Kidney (tissue), 14 donors: ENCODE data around the gene ERCC4. TPM values are rescaled to one million over a fixed set of nuclear protein-coding genes. Genes with fewer than 3 reads are reported as not detected.

Source experiments
- DNase-seq, 5 donors: peaks; one replicate each; pipeline ENCODE4 v3.0.0-alpha.2; 2013 to 2020
- FAIRE-seq: peaks from 2 replicates; lab custom pipeline; 2012; peaks lifted over from hg19 to GRCh38; lab: Jason Lieb, UNC
- H3K27ac ChIP-seq, 2 donors: one replicate each; pipeline ENCODE4 v1.7.0; 2013; ENCODE audit warnings: low read depth in 2 of 2, low read length in 2 of 2, inconsistent platforms in 1 of 2
- H3K27me3 ChIP-seq: one replicate; pipeline ENCODE4 v1.7.1; 2013; ENCODE audit warnings: low read length, inconsistent platforms; ENCODE audit not compliant: control insufficient read depth, insufficient read depth
- H3K36me3 ChIP-seq, 3 donors: one replicate each; pipeline versions ENCODE4 v1.7.0 to v1.7.1; 2013; ENCODE audit warnings: low read length in 3 of 3, control low read depth in 1 of 3, inconsistent platforms in 1 of 3; ENCODE audit not compliant: insufficient read depth in 3 of 3, control insufficient read depth in 2 of 3
- H3K4me1 ChIP-seq, 3 donors: one replicate each; pipeline versions ENCODE4 v1.7.0 to v1.7.1; 2013; ENCODE audit warnings: low read length in 3 of 3, inconsistent platforms in 1 of 3, low read depth in 1 of 3; ENCODE audit not compliant: control insufficient read depth in 2 of 3, insufficient read depth in 2 of 3
- H3K4me3 ChIP-seq, 3 donors: one replicate each; pipeline versions ENCODE4 v1.7.0 to v1.8.1; 2013; ENCODE audit warnings: low read length in 3 of 3, control low read depth in 1 of 3, inconsistent platforms in 1 of 3
- H3K9ac ChIP-seq, 3 donors: one replicate each; pipeline versions ENCODE4 v1.7.0 to v1.7.1; 2013; ENCODE audit warnings: low read length in 3 of 3, control low read depth in 1 of 3, inconsistent platforms in 1 of 3
- H3K9me3 ChIP-seq, 3 donors: one replicate each; pipeline versions ENCODE4 v1.7.0 to v1.7.1; 2013; ENCODE audit warnings: low read length in 3 of 3, control low read depth in 1 of 3, inconsistent platforms in 1 of 3; ENCODE audit not compliant: control insufficient read depth in 2 of 3, insufficient read depth in 1 of 3
- intact Hi-C: fragments of 100-400 bp; cut with DNase I; formaldehyde crosslinking; loops from one replicate; pipeline ENCODE4 v1.11.1; 2022
- polyA plus RNA-seq: library from polyadenylated mRNA; stranded (reverse); fragments of 350-450 nt; fragmentation: Illumina TruSeq; extraction: RNeasy Lipid Tissue Mini Kit (QIAGEN cat#74804); gene quantifications from one replicate; pipeline ENCODE4 v1.2.3, GENCODE V29; 2014; ENCODE audit warnings: low read depth, low replicate concordance; ENCODE audit not compliant: insufficient read depth
- total RNA-seq: library from RNA; stranded (reverse); fragmentation: NEBNext Ultra II Directional; extraction: Animal tissue kit (Norgen Biotek cat#: 25700); gene quantifications from one replicate; pipeline ENCODE4 v1.2.1, GENCODE V29; 2021
- TF ChIP-seq, protein P1 (sequence below): IDR thresholded peaks from 3 replicates; pipeline ENCODE4 v1.5.1; 2012; ENCODE audit warnings: mild to moderate bottlenecking, moderate library complexity, borderline replicate concordance; ENCODE audit not compliant: insufficient read depth; ENCODE audit errors: extremely low read depth
- donor health status: control.
- donor health status: control.
- donor health status: control.
- donor health status: control.
- donor health status: control.
- donor health status: DM: yes; HTN: yes; CAD: no.
- donor health status: Normal renal cell carcinoma (clear cell type).

ERCC4 gene
- total and polyA plus RNA-seq, 2 donors from 2014 or later: 2.0 to 10.5 TPM

DNA sequence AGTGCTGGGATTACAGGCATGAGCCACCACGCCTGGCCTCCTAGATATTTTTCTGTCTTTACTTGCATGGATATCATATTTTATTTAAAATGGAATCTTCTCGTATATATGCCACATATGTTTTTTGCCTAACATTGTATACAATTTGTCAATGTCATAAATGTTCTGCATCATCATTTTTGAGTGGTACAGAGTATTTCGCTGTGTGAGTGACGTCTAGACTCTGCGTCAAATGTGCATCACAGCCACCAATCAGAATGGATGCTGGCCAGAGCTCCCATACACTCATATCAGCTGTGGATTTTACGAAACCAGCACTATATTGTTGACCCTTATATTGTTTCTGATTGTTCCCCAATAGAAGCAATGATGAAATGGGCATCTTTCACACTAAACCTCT is 57.2 kb downstream of the ERCC4 start:
- TF ChIP-seq, protein P1, sequence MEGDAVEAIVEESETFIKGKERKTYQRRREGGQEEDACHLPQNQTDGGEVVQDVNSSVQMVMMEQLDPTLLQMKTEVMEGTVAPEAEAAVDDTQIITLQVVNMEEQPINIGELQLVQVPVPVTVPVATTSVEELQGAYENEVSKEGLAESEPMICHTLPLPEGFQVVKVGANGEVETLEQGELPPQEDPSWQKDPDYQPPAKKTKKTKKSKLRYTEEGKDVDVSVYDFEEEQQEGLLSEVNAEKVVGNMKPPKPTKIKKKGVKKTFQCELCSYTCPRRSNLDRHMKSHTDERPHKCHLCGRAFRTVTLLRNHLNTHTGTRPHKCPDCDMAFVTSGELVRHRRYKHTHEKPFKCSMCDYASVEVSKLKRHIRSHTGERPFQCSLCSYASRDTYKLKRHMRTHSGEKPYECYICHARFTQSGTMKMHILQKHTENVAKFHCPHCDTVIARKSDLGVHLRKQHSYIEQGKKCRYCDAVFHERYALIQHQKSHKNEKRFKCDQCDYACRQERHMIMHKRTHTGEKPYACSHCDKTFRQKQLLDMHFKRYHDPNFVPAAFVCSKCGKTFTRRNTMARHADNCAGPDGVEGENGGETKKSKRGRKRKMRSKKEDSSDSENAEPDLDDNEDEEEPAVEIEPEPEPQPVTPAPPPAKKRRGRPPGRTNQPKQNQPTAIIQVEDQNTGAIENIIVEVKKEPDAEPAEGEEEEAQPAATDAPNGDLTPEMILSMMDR: no peak
- FAIRE-seq (no peak), DNase-seq (no peak)
- no peaks in the 10 kb centered on the region for H3K36me3 ChIP-seq
- no peak overlapping the region for H3K27ac ChIP-seq
- no peaks in the 10 kb centered on the region for H3K9me3 ChIP-seq
- no peak overlapping the region for H3K9ac ChIP-seq
- H3K4me1 ChIP-seq: no peaks in the 10 kb centered on the region
- H3K27me3 ChIP-seq: no peaks in the 10 kb centered on the region
- H3K4me3 ChIP-seq: no peak overlapping the region
- intact Hi-C loops: no loop called here

DNA sequence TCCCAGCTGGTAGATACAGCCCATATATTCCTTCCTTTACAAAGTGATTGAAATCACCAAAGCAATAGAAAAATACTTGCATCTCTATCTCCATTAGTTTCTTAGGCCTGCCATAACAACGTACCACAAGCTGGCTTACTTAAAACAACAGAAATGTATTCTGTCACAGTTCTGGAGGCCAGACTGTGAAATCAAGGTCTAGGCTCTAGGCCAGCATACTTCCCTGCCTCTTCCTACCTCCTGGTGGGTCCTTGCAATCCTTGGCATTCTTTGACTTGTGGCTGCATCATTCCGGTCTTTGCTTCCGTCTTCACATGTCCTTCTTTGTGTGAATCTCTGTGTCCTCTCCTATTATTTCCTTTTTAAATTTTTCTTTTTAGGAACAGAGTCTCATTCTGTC is 62.5 kb downstream of the ERCC4 start:
- no peaks in the 10 kb centered on the region for H3K27me3 ChIP-seq
- no peak overlapping the region for H3K9ac ChIP-seq
- H3K27ac ChIP-seq: no peak overlapping the region
- TF ChIP-seq, protein P1: no peak
- no peaks in the 10 kb centered on the region for H3K36me3 ChIP-seq
- H3K4me1 ChIP-seq: no peaks in the 10 kb centered on the region
- no peak overlapping the region for H3K4me3 ChIP-seq
- no peak for DNase-seq
- H3K9me3 ChIP-seq: no peaks in the 10 kb centered on the region
- intact Hi-C loops: no loop called here
- no peak for FAIRE-seq

DNA sequence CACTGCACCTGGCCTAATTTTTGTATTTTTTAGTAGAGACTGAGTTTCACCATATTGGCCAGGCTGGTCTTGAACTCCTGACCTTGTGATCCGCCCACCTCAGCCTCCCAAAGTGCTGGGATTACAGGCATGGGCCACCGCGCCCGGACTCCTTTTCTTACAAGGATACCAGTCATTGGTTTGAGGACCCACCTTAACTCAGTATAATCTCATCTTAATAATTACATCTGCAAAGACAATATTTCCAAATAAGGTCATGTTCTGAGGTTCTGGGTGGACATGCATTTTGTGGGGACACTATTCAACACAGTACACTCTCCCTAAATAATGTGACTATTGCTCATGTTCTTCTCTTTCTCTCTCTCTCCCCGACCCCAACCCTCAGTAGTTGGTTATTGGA is 63.7 kb downstream of the ERCC4 start:
- no peak overlapping the region for H3K4me3 ChIP-seq
- H3K4me1 ChIP-seq: no peaks in the 10 kb centered on the region
- no peak for FAIRE-seq
- no peaks in the 10 kb centered on the region for H3K27me3 ChIP-seq
- H3K9ac ChIP-seq: no peak overlapping the region
- no peaks in the 10 kb centered on the region for H3K36me3 ChIP-seq
- no peak overlapping the region for H3K27ac ChIP-seq
- TF ChIP-seq, protein P1: no peak
- H3K9me3 ChIP-seq: no peaks in the 10 kb centered on the region
- intact Hi-C loops: no loop called here
- no peak for DNase-seq

DNA sequence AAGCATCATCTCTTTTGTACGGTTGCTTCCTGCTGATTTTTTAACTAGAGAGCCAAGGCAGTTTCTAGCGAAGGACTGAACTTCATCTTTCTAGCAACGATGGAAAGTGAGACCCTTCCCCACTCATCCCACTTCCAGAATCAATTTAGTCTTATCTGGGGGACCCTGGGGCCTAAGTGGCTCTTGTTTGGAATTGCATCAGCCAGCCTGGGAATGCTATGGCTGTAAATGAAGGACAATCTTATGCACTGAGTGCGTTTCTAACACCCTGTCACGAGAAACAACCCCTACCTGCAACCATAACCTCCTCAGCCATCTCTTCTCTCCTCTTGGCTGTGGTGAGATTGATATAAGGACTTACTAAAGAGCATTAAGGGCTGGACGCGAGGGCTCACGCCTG is 64.8 kb downstream of the ERCC4 start:
- FAIRE-seq: no peak

More for the DNA sequence above, 64.8 kb downstream of the ERCC4 start:
- intact Hi-C loops: no loop called here
- Histone ChIP-seq H3K4me3 (no peak overlapping the region), H3K9ac (no peak overlapping the region), H3K27ac (no peak overlapping the region), H3K9me3 (no peaks in the 10 kb centered on the region), H3K36me3 (no peaks in the 10 kb centered on the region), H3K27me3 (no peaks in the 10 kb centered on the region), H3K4me1 (no peaks in the 10 kb centered on the region)
- TF ChIP-seq, protein P1: no peak
- DNase-seq: no peak
